ENCODE data around the gene DNAJA2. TPM values are rescaled to one million over a fixed set of nuclear protein-coding genes. Genes with fewer than 3 reads are reported as not detected.

Gene DNAJA2
- total RNA-seq, 1 experiment from 2014 or later = 81.0 TPM

- H3K9me2 ChIP-seq (replicated peaks; ENCODE audit: insufficient read depth, low read length) = no peaks in the 10 kb centered on the region
- no peak for DNase-seq
- H3K27ac ChIP-seq (ENCODE audit: low read length) = no peak overlapping the region
- peaks cover 23% of the 10 kb centered on the region for H3K36me3 ChIP-seq (ENCODE audit: insufficient read depth, low read length)
- peaks cover 59% of the 10 kb centered on the region for H3K4me1 ChIP-seq (ENCODE audit: low read length)
- no peaks in the 10 kb centered on the region for H3K79me2 ChIP-seq (ENCODE audit: low read length)
- H3K27me3 ChIP-seq (ENCODE audit: low read length) = no peaks in the 10 kb centered on the region
- H3K9ac ChIP-seq (ENCODE audit: low read length) = no peak overlapping the region
- no peak overlapping the region for H3K4me3 ChIP-seq (ENCODE audit: low read length)
- no peaks in the 10 kb centered on the region for H3K9me3 ChIP-seq (ENCODE audit: low read length)
- H2AFZ ChIP-seq (ENCODE audit: low read length) = no peak overlapping the region
- no peaks in the 10 kb centered on the region for H4K20me1 ChIP-seq (ENCODE audit: insufficient read depth, low read depth, low read length)
- no peak overlapping the region for H3K4me2 ChIP-seq (ENCODE audit: low read depth, low read length, poor library complexity, severe bottlenecking)
Observed at GRCh38 chr16:46920402-46921068, 52.9 kb downstream of the DNAJA2 start.

GRCh38 chr16:46918905-46919792, 54.3 kb downstream of the DNAJA2 start:
- no peaks in the 10 kb centered on the region for H3K27me3 ChIP-seq (ENCODE audit: low read length)
- peaks cover 73% of the 10 kb centered on the region for H3K4me1 ChIP-seq (ENCODE audit: low read length)
- no peaks in the 10 kb centered on the region for H3K9me3 ChIP-seq (ENCODE audit: low read length)
- peak overlapping the region; percentile 31; the same call in 1 of the 2 replicates for H3K4me3 ChIP-seq (ENCODE audit: low read length)
- peak; percentile 76 for DNase-seq
- H3K4me2 ChIP-seq (ENCODE audit: low read depth, low read length, poor library complexity, severe bottlenecking) = peak overlapping the region; percentile 54
- no peaks in the 10 kb centered on the region for H4K20me1 ChIP-seq (ENCODE audit: insufficient read depth, low read depth, low read length)
- peak overlapping the region; percentile 98 for H3K27ac ChIP-seq (ENCODE audit: low read length)
- H2AFZ ChIP-seq (ENCODE audit: low read length) = no peak overlapping the region
- H3K36me3 ChIP-seq (ENCODE audit: insufficient read depth, low read length) = peaks cover 29% of the 10 kb centered on the region
- no peaks in the 10 kb centered on the region for H3K9me2 ChIP-seq (replicated peaks; ENCODE audit: insufficient read depth, low read length)
- H3K9ac ChIP-seq (ENCODE audit: low read length) = peak overlapping the region; percentile 65
- no peaks in the 10 kb centered on the region for H3K79me2 ChIP-seq (ENCODE audit: low read length)

- H4K20me1 ChIP-seq (ENCODE audit: insufficient read depth, low read depth, low read length) = no peaks in the 10 kb centered on the region
- H3K36me3 ChIP-seq (ENCODE audit: insufficient read depth, low read length) = peaks cover 29% of the 10 kb centered on the region
- H3K9ac ChIP-seq (ENCODE audit: low read length) = peak overlapping the region; percentile 65
- no peaks in the 10 kb centered on the region for H3K27me3 ChIP-seq (ENCODE audit: low read length)
- H2AFZ ChIP-seq (ENCODE audit: low read length) = no peak overlapping the region
- peak overlapping the region; percentile 98 for H3K27ac ChIP-seq (ENCODE audit: low read length)
- no peaks in the 10 kb centered on the region for H3K9me3 ChIP-seq (ENCODE audit: low read length)
- no peaks in the 10 kb centered on the region for H3K9me2 ChIP-seq (replicated peaks; ENCODE audit: insufficient read depth, low read length)
- peaks cover 80% of the 10 kb centered on the region for H3K4me1 ChIP-seq (ENCODE audit: low read length)
- H3K79me2 ChIP-seq (ENCODE audit: low read length) = no peaks in the 10 kb centered on the region
- peak overlapping the region; percentile 54 for H3K4me2 ChIP-seq (ENCODE audit: low read depth, low read length, poor library complexity, severe bottlenecking)
- peak overlapping the region; percentile 31; the same call in 1 of the 2 replicates for H3K4me3 ChIP-seq (ENCODE audit: low read length)
- DNase-seq = no peak
Observed at GRCh38 chr16:46918400-46918799, 55.1 kb downstream of the DNAJA2 start.

DNA sequence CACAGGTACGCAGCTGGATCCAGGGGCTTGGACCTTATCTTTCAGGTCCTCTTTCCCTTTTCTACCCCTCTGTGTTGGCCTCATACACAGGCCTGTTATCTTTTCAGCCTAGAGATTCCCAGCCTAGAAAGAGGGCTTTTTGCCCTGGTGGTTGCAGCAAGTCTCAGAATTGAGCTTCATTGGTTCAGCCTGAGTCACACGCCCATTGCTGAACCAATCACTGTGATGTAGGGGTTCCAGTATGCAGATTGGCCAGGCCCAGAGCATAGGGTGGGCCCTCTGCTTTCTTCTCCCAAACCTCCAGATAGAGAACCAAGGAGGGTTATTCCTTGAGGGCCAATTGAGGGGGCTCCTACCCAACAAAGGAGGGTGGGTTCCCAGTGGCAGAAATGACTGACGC, 56.5 kb downstream of the DNAJA2 start:
- H3K4me1 ChIP-seq (ENCODE audit: low read length) = peaks cover 94% of the 10 kb centered on the region
- H3K27ac ChIP-seq (ENCODE audit: low read length) = peak overlapping the region; percentile 98
- H2AFZ ChIP-seq (ENCODE audit: low read length) = no peak overlapping the region
- H3K4me3 ChIP-seq (ENCODE audit: low read length) = peak overlapping the region; percentile 37; the same call in 1 of the 2 replicates
- no peaks in the 10 kb centered on the region for H3K27me3 ChIP-seq (ENCODE audit: low read length)
- no peaks in the 10 kb centered on the region for H3K9me2 ChIP-seq (replicated peaks; ENCODE audit: insufficient read depth, low read length)
- no peaks in the 10 kb centered on the region for H3K9me3 ChIP-seq (ENCODE audit: low read length)
- peaks cover 23% of the 10 kb centered on the region for H3K36me3 ChIP-seq (ENCODE audit: insufficient read depth, low read length)
- H3K4me2 ChIP-seq (ENCODE audit: low read depth, low read length, poor library complexity, severe bottlenecking) = peak overlapping the region; percentile 54
- no peaks in the 10 kb centered on the region for H3K79me2 ChIP-seq (ENCODE audit: low read length)
- H3K9ac ChIP-seq (ENCODE audit: low read length) = peak overlapping the region; percentile 65
- no peaks in the 10 kb centered on the region for H4K20me1 ChIP-seq (ENCODE audit: insufficient read depth, low read depth, low read length)
- DNase-seq = peak; percentile 88

- Histone ChIP-seq H3K9me3 (ENCODE audit: low read length) (no peaks in the 10 kb centered on the region), H3K4me1 (ENCODE audit: low read length) (peaks cover 96% of the 10 kb centered on the region), H3K9ac (ENCODE audit: low read length) (peak overlapping the region; percentile 15; the same call in 1 of the 2 replicates), H2AFZ (ENCODE audit: low read length) (no peak overlapping the region), H3K27me3 (ENCODE audit: low read length) (no peaks in the 10 kb centered on the region), H3K79me2 (ENCODE audit: low read length) (no peaks in the 10 kb centered on the region), H3K27ac (ENCODE audit: low read length) (peak overlapping the region; percentile 98), H3K9me2 (replicated peaks; ENCODE audit: insufficient read depth, low read length) (no peaks in the 10 kb centered on the region), H4K20me1 (ENCODE audit: insufficient read depth, low read depth, low read length) (no peaks in the 10 kb centered on the region), H3K36me3 (ENCODE audit: insufficient read depth, low read length) (peaks cover 20% of the 10 kb centered on the region), H3K4me2 (ENCODE audit: low read depth, low read length, poor library complexity, severe bottlenecking) (peak overlapping the region; percentile 35), H3K4me3 (ENCODE audit: low read length) (0 out of 2 replicates have a peak overlapping the region, but pooled peaks have one; percentile 24)
- no peak for DNase-seq
Observed at GRCh38 chr16:46915483-46916025, 57.9 kb downstream of the DNAJA2 start.

DNA sequence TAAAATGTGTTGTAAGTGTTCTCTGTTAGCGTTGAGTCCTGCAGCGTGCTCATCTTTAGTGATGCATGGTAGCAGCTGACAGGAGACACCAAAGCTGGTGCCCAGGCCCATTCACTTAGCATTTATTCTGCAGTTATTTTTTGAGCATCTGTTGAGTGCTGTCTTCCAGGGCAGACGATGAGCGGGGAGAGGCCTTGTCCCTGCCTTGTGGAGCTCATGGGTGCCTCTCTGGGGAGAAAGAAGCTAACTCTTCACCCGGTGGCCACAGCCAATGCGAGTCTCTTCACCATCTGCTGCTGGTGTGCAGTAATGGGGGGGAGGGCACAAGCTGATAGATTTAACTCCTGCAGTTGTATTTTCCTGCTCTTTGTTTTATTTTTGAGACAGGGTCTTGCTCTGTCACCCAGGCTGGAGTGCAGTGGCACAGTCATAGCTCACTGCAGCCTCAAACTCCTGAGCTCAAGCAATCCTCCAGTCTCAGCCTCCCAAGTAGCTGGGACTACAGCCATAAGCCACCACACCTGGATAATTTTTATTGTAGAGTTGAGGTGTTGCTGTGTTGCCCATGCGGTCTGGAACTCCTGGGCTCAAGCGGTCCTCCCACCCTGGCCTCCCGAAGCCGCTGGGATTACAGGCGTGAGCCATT, 58.8 kb downstream of the DNAJA2 start:
- DNase-seq = peak; percentile 45
- Histone ChIP-seq H4K20me1 (ENCODE audit: insufficient read depth, low read depth, low read length) (no peaks in the 10 kb centered on the region), H3K9ac (ENCODE audit: low read length) (no peak overlapping the region), H3K36me3 (ENCODE audit: insufficient read depth, low read length) (peaks cover 23% of the 10 kb centered on the region), H3K9me3 (ENCODE audit: low read length) (no peaks in the 10 kb centered on the region), H3K9me2 (replicated peaks; ENCODE audit: insufficient read depth, low read length) (no peaks in the 10 kb centered on the region), H3K79me2 (ENCODE audit: low read length) (no peaks in the 10 kb centered on the region), H3K4me2 (ENCODE audit: low read depth, low read length, poor library complexity, severe bottlenecking) (no peak overlapping the region), H3K4me1 (ENCODE audit: low read length) (peaks cover 98% of the 10 kb centered on the region), H3K4me3 (ENCODE audit: low read length) (no peak overlapping the region), H2AFZ (ENCODE audit: low read length) (no peak overlapping the region), H3K27ac (ENCODE audit: low read length) (peak overlapping the region; percentile 98), H3K27me3 (ENCODE audit: low read length) (no peaks in the 10 kb centered on the region)

DNA sequence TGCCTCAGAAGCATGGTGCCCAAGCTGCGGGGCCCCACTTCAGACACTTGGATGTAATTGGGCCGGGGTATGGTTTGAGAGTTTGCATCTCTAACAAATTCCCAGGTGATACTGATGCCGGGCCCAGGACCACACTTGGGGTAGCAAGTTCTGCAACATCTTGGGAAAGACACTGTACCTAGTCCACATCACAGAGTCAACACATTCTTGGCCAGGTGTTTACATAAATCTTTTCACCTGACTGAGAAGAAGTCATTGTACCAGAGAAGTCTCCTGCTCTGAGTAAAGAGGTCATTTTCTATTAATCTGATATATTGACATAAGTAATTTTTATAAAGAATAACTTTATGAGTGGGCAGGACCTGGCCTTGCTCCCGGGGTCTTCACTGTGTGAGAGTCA, 61.8 kb downstream of the DNAJA2 start:
- DNase-seq = no peak
- no peak overlapping the region for H3K9ac ChIP-seq (ENCODE audit: low read length)
- H3K9me2 ChIP-seq (replicated peaks; ENCODE audit: insufficient read depth, low read length) = no peaks in the 10 kb centered on the region
- peaks cover 17% of the 10 kb centered on the region for H3K36me3 ChIP-seq (ENCODE audit: insufficient read depth, low read length)
- H2AFZ ChIP-seq (ENCODE audit: low read length) = no peak overlapping the region
- no peaks in the 10 kb centered on the region for H3K27me3 ChIP-seq (ENCODE audit: low read length)
- H3K4me3 ChIP-seq (ENCODE audit: low read length) = no peak overlapping the region
- H3K9me3 ChIP-seq (ENCODE audit: low read length) = no peaks in the 10 kb centered on the region
- peaks cover 78% of the 10 kb centered on the region for H3K4me1 ChIP-seq (ENCODE audit: low read length)
- peak overlapping the region; percentile 28 for H3K4me2 ChIP-seq (ENCODE audit: low read depth, low read length, poor library complexity, severe bottlenecking)
- H3K79me2 ChIP-seq (ENCODE audit: low read length) = no peaks in the 10 kb centered on the region
- H3K27ac ChIP-seq (ENCODE audit: low read length) = peak overlapping the region; percentile 98
- no peaks in the 10 kb centered on the region for H4K20me1 ChIP-seq (ENCODE audit: insufficient read depth, low read depth, low read length)
